Measurements from ENCODE around the gene ENG.

ENG gene

DNA sequence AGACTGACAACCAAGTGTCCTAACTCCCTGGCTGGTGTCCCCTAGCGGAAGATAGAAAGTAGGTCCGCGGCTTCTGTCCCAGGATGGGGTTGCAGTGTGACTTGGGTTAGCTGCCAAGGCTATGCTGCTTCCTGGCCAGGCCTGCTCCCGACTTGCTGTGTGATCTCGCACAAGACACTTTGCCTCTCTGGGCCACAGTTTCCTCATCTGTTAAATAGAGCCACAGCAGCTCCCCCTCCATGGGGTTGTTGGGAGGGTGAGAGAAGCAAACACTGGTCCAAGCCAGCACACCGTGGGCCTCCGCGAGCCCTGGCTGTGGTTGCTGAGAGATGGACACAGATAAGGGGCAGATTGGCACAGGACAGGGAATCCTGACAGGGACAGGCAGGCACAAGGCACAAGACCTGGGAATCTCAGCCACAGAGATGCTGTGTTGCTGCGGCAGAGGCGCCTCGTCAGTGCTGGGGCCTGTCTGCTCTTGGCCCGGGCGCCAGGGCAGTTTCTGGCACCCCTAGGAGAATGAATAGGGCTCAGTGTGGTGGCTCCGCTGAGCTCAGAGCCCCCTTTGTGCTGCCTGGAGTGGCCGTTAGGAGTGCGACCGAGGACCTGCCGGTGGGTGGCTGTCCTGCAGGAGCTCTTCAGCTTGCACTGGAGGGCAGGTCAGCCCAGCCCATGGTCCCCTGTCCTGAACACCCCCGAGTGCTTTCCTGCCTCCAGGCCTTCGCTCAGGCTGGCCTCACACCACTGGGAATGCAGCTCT, 74.2 kb downstream of the ENG start:
- in situ Hi-C loops (cut with MboI; ENCODE audit: low sequenced_read_pairs): no loop called here

DNA sequence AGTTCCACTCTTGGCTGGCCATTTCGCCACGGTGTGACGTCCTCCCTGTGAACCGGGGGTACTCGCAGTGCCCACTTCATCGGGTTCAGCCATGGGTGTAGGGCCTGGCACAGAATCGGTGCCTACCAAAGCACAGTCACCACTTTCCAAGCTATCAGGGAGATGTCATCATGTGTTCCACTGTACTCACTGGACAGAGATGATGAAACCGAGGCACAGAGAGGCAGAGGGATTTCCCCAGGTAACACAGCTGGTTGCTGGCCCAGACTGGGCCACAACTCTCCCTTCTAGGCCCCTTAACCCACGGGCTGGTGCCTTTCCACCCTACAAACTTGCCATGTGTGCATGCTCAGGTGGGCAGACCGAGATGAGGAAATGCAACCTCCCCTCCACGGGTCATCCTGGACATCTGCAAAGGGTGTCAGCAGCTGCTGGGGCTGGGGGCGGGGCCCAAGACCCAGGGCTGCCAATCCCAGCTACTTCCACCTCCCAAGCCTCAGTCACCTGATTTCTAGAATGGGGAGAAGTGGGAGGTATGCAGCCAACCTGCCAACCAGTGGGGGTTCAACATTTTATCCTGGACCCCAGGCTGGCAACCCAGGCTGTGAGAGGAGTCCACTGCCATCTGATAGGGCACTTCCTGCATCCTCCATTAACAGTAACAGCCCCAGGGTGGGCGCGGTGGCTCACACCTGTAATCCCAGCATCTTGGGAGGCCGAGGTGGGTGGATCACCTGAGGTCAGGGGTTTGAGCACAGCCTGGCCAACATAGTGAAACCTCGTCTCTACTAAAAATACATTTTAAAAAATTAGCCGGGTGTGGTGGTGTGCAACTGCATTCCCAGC, 75.1 kb downstream of the ENG start:
- in situ Hi-C loops (cut with MboI; ENCODE audit: low sequenced_read_pairs): no loop called here

DNA sequence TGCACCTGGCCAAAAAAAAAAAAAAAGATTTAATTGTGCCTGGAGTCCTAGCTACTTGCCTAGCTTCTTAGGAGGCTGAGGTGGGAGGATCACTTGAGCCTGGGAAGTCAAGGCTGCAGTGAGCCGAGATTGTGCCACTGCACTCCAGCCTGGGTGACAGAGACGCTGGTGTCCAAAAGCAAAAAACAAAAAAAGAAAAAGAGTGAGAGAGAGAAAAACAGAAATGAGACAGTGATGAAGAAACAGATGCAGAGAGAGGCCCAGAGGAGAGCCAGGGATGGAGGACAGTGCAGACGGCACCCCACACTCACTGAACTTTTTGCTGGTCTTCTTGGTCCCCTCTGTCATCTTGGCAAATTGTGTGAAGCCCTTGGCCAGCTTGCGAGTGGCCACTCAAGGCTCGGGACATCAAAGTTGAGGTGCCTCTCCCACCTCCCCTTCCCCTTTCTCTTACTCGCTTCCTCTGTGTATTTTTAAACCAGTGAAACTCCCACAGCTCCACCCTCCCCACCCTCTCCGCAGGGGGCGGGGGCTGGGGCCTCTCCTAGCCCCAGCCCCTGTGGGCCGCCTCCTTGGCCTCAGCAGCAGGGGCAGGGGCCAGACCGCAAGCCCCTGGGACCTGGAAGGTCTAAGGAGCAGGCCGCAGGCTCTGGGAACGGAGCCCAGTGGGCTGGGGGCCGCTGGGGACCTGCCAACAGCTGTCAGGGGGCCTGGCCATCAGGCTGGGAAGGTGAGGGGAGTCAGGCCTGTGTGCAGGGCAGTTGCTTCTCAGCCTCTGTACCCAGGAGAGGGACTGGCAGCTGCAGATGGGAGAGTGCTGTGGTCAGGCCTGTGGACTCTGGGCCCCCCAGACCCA, 76.0 kb downstream of the ENG start, which contains the start of gene SH2D3C:
SH2D3C (minus strand) TSS at position 387 of the 856 bp plus-strand sequence; CDS start at position 348, 39 bp downstream.
- in situ Hi-C loops (cut with MboI; ENCODE audit: low sequenced_read_pairs): no loop called here

DNA sequence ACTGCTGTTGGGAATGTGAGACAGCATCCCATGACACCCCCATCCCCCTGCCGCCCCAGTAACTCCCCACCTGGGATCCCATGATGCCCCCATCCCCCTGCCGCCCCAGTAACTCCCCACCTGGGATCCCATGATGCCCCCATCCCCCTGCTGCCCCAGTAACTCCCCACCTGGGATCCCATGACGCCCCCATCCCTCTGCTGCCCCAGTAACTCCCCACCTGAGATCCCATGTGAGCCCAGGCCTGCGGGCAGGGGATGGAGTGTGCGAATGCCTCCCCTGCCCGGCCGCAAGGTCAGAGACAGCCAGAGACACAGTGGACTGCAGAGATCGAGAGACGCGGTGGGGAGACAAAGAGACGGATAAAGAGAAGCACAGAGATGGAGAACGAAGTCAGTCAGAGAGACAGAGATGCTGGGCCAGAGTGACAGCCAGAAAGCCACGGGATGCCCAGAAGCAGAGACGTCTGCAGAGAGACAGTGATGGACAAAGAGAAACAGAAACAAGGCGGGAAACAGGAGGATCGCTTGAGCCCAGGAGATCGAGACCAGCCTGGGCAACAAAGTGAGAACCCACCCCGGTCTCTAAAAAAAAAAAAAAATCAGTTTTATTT, 77.0 kb downstream of the ENG start:
- in situ Hi-C loops (cut with MboI; ENCODE audit: low sequenced_read_pairs): no loop called here

DNA sequence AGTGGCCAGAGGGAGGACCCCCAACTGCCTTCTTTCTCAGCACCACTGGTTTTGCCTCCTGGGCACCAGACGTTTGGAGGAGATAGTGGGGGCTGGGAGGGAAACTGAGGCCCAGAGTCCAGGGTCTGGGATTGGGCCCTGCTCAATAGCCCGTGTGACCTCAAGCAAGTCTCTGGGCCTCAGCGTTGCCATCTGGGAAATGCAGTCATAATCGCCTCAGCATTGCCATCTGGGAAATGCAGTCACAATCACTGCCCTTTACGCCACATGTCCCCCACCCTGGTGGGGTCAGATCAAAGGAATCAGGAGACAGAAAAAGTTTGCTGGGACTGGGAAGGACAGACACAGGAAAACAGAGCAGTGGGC, 77.6 kb downstream of the ENG start:
- in situ Hi-C loops (cut with MboI; ENCODE audit: low sequenced_read_pairs): no loop called here

DNA sequence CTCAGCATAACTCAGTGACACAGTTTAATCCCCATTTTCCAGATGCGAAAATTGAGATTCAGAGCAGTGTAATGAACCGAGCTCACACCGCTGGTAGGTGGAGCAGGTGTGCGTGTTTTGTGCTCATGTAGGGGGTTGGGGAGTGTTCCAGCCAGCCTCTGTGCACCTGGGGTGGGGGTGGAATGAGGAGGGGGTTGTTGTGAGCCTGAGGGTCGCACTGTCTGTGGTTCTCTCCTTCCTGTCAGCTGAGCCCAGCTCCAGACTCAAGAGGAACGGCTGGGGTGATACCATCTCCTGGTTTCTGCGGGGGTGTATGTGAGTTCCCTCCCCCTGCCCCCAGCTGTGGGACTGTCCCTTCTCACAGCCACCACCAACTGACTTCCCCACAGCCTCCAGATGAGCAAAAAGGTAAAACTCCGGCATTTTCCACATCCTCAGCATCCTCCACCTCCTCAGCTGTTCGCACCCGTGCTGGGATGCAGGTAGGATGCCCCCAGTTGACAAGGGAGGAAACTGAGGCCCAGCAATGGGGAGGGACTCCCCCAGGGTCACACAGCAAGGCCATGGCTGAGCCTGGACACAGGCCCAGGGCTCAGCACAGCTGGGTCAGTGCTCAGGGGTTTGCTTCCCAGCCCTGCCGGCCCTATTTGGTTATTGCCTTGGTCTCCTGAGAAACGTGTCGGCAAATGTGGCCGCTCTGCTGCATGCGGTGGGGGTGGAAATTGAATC, 78.1 kb downstream of the ENG start:
- in situ Hi-C loops (cut with MboI; ENCODE audit: low sequenced_read_pairs): no loop called here

DNA sequence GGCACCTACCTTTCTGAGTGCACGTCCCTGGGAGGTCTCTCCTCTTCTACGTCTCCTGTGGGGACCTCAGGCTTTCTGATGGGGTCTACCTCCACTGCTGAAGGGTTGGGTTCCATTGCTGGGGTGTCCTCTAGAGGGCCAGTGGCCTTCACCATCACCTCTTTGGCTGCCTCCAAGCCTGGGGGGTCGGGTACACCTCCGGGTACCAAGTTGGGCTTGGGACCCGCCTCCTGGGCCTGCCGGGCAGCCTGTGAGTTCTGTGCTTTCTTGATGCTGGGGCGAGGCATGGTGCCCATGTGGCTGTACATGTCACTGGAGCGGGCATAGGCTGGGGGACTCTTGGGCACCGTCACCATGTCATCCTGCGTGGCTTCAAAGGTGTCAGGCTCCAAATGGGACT, 80.5 kb downstream of the ENG start:
- in situ Hi-C loops (cut with MboI; ENCODE audit: low sequenced_read_pairs): no loop called here

DNA sequence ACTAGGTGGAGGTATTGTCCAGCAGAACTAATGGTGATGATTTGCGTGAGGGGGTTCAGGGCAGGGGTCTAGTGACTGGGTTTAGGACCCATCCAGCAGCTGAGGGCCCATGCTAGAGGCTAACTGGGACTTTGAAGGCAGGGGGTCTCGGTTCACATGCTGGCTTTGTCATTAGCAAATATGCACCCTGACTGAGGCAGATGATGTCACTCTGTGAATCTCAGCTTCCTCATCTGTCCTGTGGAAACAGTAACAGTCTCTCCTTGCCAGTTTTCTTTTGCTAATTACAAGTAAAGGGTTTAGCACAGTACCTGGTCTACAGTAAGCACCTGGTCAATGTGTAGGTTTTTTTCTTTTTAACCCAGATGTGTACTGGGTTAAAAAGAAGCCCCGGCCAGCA, 81.2 kb downstream of the ENG start:
- in situ Hi-C loops (cut with MboI; ENCODE audit: low sequenced_read_pairs): no loop called here

DNA sequence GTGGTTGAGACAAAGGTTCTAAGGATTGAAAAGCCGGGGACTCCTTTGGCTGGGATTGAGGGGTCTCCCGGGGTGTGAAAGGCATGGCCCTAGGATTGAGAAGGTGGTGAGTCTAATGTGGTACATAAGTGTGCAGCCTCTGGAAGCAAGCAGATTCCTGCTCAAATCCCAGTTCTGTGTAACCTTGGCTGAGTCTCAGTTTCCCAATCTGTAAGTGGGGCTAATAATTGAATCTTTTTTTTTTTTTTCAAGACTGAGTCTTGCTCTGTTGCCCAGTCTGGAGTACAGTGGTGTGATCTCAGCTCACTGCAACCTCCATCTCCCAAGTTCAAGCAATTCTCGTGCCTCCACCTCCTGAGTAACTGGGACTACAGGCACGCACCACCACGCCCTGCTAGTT, 81.9 kb downstream of the ENG start:
- in situ Hi-C loops (cut with MboI; ENCODE audit: low sequenced_read_pairs): no loop called here

DNA sequence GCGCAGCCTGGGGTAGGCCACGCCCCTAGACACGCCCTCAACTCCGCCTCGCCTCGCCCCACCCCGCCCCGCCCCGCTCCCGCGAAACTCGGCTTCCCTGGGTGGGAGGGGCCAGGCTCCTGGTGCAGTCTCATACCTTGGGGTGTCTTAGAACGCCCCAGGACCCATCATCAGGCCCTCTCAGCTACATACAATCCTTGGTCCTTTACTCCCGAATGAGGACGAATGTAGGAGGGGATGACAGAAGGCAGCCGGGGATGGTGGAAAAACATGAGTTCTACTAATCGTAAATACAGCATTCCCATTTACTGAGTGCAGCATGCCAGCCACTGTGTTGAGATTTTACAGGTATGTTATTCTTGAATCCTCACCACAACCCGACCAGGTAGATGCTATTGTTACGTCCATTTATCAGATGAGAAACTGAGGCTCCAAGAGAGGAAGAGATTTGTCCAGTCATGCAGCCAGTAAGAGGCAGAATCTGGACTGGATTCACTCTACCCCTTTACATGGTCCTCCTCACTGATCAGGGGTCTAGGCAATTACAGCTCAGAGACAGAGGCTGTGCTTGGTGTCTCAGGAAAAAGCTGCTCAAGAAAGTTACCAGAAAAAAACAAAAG, 82.8 kb downstream of the ENG start:
- in situ Hi-C loops (cut with MboI; ENCODE audit: low sequenced_read_pairs): no loop called here

DNA sequence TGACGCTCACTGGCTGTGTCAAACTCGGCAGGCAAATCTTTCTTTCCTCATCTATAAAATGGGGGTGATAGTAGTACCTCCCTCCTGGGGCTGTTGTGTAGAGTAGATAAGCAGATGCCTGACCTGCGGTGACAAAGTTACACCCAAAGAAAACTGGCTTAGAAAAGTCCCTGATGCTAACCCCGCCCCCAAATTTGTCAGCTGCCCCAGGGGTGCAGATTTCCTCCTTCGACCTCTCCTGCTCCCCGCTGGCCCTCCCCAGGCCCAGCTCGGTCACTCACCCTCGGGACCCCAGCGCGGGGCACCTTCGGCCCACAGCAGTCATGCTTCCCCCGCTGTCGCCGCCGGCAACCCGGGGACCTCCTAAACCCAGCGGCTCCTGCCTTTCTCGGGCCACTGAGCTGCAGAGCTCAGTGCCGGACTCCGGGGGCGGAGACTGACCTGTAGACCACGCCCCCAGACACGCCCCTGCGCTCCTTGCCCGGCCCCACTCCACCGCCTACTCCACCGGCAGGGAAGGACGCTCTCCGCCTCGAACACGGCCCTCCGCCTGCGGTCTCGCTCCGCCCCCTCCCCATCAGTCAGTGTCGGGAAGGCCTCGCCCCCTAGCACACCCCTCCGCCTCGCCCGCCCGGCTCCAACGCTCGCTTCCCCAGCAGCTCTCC, 83.4 kb downstream of the ENG start:
- in situ Hi-C loops (cut with MboI; ENCODE audit: low sequenced_read_pairs): no loop called here

DNA sequence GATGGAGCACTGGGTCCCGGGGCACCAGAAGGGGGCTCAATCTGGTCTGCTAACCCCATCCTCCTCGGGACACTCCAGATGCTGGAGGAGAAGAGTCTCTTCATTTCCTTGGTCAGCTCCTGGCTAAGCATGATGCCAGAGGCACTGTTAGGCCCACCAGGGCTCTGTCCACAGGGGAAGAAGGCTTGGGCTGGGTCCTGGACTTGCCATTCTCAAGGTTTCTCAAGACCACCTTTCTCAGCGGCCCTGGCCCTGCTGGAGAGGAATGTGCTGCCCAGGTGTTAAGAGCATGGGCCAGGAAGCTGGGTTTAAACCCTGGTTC, 83.9 kb downstream of the ENG start:
- in situ Hi-C loops (cut with MboI; ENCODE audit: low sequenced_read_pairs): no loop called here

DNA sequence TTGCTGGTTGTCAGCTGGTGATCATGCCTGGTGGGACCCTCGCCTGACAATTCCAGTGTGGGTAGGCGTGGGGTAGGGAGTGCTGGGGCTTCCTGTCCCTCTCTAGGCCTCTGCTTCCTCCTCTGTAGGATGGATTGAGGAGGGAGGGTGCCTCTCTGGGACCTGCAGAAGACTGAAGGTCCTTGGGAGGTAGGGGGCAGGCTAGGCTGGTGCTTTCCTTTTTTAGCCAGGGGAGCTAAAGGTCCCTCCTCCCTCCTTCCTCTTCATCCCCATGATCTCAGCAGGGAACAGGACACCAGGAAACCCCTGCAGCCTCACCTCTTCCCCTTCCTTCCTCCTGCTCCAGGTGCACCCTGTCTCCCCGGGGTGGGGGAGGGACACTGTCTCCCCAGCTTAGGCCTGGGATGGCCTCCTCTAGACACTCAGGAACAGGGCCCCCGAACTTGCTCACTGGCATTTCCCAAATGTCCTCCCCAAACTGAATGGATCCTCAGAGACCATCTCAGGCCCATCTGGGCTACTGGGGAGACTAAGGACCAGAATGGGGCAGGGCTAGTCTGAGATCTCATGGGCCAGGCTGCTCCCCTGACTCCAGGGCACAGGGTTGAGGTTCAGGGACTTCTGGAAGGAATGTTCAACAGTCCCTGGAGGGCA, 84.4 kb downstream of the ENG start:
- in situ Hi-C loops (cut with MboI; ENCODE audit: low sequenced_read_pairs): no loop called here

DNA sequence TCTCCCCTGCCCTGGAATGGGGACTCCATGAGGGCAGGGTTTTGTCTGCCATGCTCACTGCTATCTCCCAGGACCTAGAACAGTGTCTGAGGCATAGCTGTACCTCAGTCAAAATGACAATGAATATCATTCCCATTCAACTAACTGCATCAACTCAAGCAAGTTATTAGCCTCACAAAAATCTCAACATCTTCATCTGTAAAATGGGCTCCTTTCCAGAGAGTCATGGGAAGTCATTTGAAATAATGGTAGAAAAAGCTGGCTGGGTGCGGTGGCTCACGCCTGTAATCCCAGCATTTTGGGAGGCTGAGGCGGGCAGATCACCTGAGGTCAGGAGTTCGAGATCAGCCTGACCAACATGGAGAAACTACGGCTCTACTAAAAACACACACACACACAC, 85.4 kb downstream of the ENG start:
- in situ Hi-C loops (cut with MboI; ENCODE audit: low sequenced_read_pairs): no loop called here

DNA sequence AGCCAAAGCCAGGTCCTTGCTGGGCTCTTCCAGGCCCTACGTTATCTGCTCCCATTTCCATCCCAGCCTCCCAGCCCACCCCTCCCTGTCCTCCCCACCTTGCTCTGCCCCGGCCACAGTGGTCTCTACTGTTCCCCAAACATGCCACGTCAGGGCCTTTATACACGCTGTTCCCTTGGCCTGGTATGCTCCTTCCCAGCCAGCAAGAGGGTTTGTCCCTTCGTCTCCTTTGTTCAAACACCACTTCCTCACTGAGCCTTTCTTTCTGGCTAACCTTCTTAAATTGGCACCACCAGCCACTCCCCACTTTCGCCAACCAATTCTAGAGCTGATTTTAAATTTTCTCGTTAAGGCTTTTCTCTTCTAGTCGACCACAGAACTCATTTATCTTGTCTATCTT, 85.8 kb downstream of the ENG start:
- in situ Hi-C loops (cut with MboI; ENCODE audit: low sequenced_read_pairs): no loop called here

DNA sequence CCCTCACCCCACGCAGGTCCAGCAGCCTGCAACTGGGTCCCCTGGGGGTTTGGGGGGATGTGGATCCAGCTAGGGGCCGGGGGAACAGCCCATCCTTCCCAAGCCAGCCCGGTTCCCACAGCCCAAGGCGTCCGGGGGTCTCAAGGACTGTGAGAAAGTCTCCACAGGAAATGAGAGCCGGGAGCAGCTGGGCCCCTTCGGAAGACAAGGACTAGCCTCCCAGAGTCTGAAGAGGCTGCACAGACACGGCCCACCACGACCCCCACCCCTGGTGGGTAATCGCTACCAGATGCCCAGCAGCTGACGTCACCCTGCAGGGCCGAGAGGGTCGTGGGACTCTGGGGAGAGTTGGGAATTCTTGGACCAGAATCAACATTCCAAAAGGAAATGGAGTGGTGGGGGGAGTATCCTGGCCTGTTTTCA, 86.5 kb downstream of the ENG start:
- in situ Hi-C loops (cut with MboI; ENCODE audit: low sequenced_read_pairs): no loop called here

DNA sequence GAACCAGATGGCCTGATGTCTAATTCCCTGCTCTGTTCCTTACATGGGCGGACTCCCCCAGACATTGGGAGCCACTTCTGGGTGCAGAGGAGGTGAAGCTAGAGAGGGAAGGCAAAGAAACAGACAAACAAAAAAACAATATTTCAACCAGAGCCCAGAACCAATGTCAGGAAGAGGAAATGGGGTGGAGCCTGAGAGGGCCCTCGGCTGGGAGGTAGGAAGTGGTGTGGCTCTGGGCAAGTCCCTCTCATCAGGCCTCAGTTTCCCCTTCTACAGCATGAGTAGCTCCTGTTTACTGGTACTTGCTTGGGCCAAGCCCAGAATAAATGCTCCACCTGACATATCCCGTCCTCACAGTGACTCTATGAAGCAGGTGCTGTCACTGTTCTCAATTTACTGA, 87.0 kb downstream of the ENG start:
- in situ Hi-C loops (cut with MboI; ENCODE audit: low sequenced_read_pairs): no loop called here

DNA sequence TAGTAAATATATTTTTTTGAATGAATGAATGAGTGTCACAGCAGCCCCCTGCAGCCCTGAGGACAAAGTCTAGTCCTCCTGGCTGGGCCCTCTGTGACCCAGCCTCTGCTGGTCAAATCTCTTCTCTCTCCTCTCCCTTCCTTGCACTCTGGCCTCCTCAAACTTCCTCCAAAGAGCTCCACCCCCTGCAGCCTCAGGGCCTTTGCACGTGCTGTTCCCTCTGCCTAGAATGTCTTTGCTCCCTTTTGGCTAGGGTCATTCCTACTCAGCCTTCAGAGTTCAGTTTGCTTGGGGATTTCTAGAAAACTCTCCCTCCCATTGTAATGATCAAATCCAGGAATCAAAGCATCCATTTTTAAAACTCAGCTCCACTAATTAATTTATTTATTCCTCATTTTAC, 89.0 kb downstream of the ENG start:
- in situ Hi-C loops (cut with MboI; ENCODE audit: low sequenced_read_pairs): no loop called here

All from HL-60/S4 treated with phorbol 12-myristate 13-acetate at 8.2 ng/mL for 4 days and 3 days (cell line).